ENCODE results near the gene QPRT. TPM values are rescaled to one million over a fixed set of nuclear protein-coding genes. Genes with fewer than 3 reads are reported as not detected.
"Not testable (repeated sequence)": the region's sequence is repeated elsewhere in the genome, so short reads cannot be mapped to it uniquely, and the experiment has no call there.

Gene QPRT
- total RNA-seq, 1 donor = 19.5 TPM

GRCh38 chr16:29736112-29736511 lies 57.1 kb downstream of the QPRT start:
- Histone ChIP-seq H3K4me1 (ENCODE audit: insufficient read depth, low read length) (no peaks in the 10 kb centered on the region), H3K27me3 (ENCODE audit: insufficient read depth, low read length) (peaks cover 14% of the 10 kb centered on the region), H3K4me3 (ENCODE audit: insufficient read depth, low read length) (no peak overlapping the region), H4K20me1 (ENCODE audit: insufficient read depth, low read length) (no peaks in the 10 kb centered on the region), H3K9me3 (ENCODE audit: low read depth, low read length) (no peaks in the 10 kb centered on the region), H3K27ac (ENCODE audit: low read depth, low read length) (no peak overlapping the region), H3K4me2 (ENCODE audit: insufficient read depth, low read length) (no peak overlapping the region), H3K79me2 (ENCODE audit: insufficient read depth, low read length) (no peaks in the 10 kb centered on the region), H3K36me3 (ENCODE audit: insufficient read depth, low read length) (no peaks in the 10 kb centered on the region), H2AFZ (ENCODE audit: low read length) (no peak overlapping the region)
- no peak for TF ChIP-seq CTCF (IDR thresholded peaks at IDR 0.05; ENCODE audit: extremely low read depth, low read depth, low read length)
- no peak for DNase-seq (ENCODE audit: insufficient read length, low spot score, missing footprints)

GRCh38 chr16:29736764-29737163 lies 57.8 kb downstream of the QPRT start:
- Histone ChIP-seq H4K20me1 (ENCODE audit: insufficient read depth, low read length) (no peaks in the 10 kb centered on the region), H3K79me2 (ENCODE audit: insufficient read depth, low read length) (no peaks in the 10 kb centered on the region), H3K27me3 (ENCODE audit: insufficient read depth, low read length) (peaks cover 14% of the 10 kb centered on the region), H2AFZ (ENCODE audit: low read length) (no peak overlapping the region), H3K4me2 (ENCODE audit: insufficient read depth, low read length) (no peak overlapping the region), H3K27ac (ENCODE audit: low read depth, low read length) (no peak overlapping the region), H3K9me3 (ENCODE audit: low read depth, low read length) (no peaks in the 10 kb centered on the region), H3K4me1 (ENCODE audit: insufficient read depth, low read length) (no peaks in the 10 kb centered on the region), H3K4me3 (ENCODE audit: insufficient read depth, low read length) (no peak overlapping the region), H3K36me3 (ENCODE audit: insufficient read depth, low read length) (no peaks in the 10 kb centered on the region)
- no peak for TF ChIP-seq CTCF (IDR thresholded peaks at IDR 0.05; ENCODE audit: extremely low read depth, low read depth, low read length)
- DNase-seq (ENCODE audit: insufficient read length, low spot score, missing footprints) = no peak

GRCh38 chr16:29737713-29738112 lies 58.7 kb downstream of the QPRT start:
- Histone ChIP-seq H4K20me1 (ENCODE audit: insufficient read depth, low read length) (no peaks in the 10 kb centered on the region), H3K4me3 (ENCODE audit: insufficient read depth, low read length) (no peak overlapping the region), H3K4me2 (ENCODE audit: insufficient read depth, low read length) (no peak overlapping the region), H3K36me3 (ENCODE audit: insufficient read depth, low read length) (no peaks in the 10 kb centered on the region), H3K9me3 (ENCODE audit: low read depth, low read length) (no peaks in the 10 kb centered on the region), H3K79me2 (ENCODE audit: insufficient read depth, low read length) (no peaks in the 10 kb centered on the region), H3K27me3 (ENCODE audit: insufficient read depth, low read length) (peaks cover 14% of the 10 kb centered on the region), H3K27ac (ENCODE audit: low read depth, low read length) (no peak overlapping the region), H3K4me1 (ENCODE audit: insufficient read depth, low read length) (no peaks in the 10 kb centered on the region), H2AFZ (ENCODE audit: low read length) (no peak overlapping the region)
- DNase-seq (ENCODE audit: insufficient read length, low spot score, missing footprints) = peak; percentile 54
- TF ChIP-seq CTCF (IDR thresholded peaks at IDR 0.05; ENCODE audit: extremely low read depth, low read depth, low read length) = no peak

- Histone ChIP-seq H3K9me3 (ENCODE audit: low read depth, low read length) (no peaks in the 10 kb centered on the region), H3K27ac (ENCODE audit: low read depth, low read length) (no peak overlapping the region), H3K79me2 (ENCODE audit: insufficient read depth, low read length) (no peaks in the 10 kb centered on the region), H3K27me3 (ENCODE audit: insufficient read depth, low read length) (peaks cover 14% of the 10 kb centered on the region), H3K36me3 (ENCODE audit: insufficient read depth, low read length) (no peaks in the 10 kb centered on the region), H3K4me1 (ENCODE audit: insufficient read depth, low read length) (no peaks in the 10 kb centered on the region), H3K4me2 (ENCODE audit: insufficient read depth, low read length) (no peak overlapping the region), H3K4me3 (ENCODE audit: insufficient read depth, low read length) (no peak overlapping the region), H4K20me1 (ENCODE audit: insufficient read depth, low read length) (no peaks in the 10 kb centered on the region), H2AFZ (ENCODE audit: low read length) (no peak overlapping the region)
- TF ChIP-seq CTCF (IDR thresholded peaks at IDR 0.05; ENCODE audit: extremely low read depth, low read depth, low read length) = no peak
- DNase-seq (ENCODE audit: insufficient read length, low spot score, missing footprints) = no peak
These were observed 59.5 kb downstream of the QPRT start for GRCh38 chr16:29738514-29738913.

- H3K4me1 ChIP-seq (ENCODE audit: insufficient read depth, low read length); H4K20me1 ChIP-seq (ENCODE audit: insufficient read depth, low read length); H3K4me3 ChIP-seq (ENCODE audit: insufficient read depth, low read length); DNase-seq (ENCODE audit: insufficient read length, low spot score, missing footprints); H3K79me2 ChIP-seq (ENCODE audit: insufficient read depth, low read length); H3K4me2 ChIP-seq (ENCODE audit: insufficient read depth, low read length); H3K36me3 ChIP-seq (ENCODE audit: insufficient read depth, low read length); H3K9me3 ChIP-seq (ENCODE audit: low read depth, low read length); H2AFZ ChIP-seq (ENCODE audit: low read length); H3K27ac ChIP-seq (ENCODE audit: low read depth, low read length): not testable (repeated sequence)
- H3K27me3 ChIP-seq (ENCODE audit: insufficient read depth, low read length) = peaks cover 14% of the 10 kb centered on the region
These were observed 61.1 kb downstream of the QPRT start for GRCh38 chr16:29739927-29740629.

- peaks cover 14% of the 10 kb centered on the region for H3K27me3 ChIP-seq (ENCODE audit: insufficient read depth, low read length)
- not testable (repeated sequence) for H3K36me3 ChIP-seq (ENCODE audit: insufficient read depth, low read length); DNase-seq (ENCODE audit: insufficient read length, low spot score, missing footprints); H3K4me3 ChIP-seq (ENCODE audit: insufficient read depth, low read length); H4K20me1 ChIP-seq (ENCODE audit: insufficient read depth, low read length); H3K4me2 ChIP-seq (ENCODE audit: insufficient read depth, low read length); H3K4me1 ChIP-seq (ENCODE audit: insufficient read depth, low read length); H2AFZ ChIP-seq (ENCODE audit: low read length); H3K27ac ChIP-seq (ENCODE audit: low read depth, low read length); H3K9me3 ChIP-seq (ENCODE audit: low read depth, low read length); H3K79me2 ChIP-seq (ENCODE audit: insufficient read depth, low read length)
These were observed 61.6 kb downstream of the QPRT start for GRCh38 chr16:29740630-29741015.
